ENCODE measurements around the gene KMT2B.

KMT2B gene

DNA sequence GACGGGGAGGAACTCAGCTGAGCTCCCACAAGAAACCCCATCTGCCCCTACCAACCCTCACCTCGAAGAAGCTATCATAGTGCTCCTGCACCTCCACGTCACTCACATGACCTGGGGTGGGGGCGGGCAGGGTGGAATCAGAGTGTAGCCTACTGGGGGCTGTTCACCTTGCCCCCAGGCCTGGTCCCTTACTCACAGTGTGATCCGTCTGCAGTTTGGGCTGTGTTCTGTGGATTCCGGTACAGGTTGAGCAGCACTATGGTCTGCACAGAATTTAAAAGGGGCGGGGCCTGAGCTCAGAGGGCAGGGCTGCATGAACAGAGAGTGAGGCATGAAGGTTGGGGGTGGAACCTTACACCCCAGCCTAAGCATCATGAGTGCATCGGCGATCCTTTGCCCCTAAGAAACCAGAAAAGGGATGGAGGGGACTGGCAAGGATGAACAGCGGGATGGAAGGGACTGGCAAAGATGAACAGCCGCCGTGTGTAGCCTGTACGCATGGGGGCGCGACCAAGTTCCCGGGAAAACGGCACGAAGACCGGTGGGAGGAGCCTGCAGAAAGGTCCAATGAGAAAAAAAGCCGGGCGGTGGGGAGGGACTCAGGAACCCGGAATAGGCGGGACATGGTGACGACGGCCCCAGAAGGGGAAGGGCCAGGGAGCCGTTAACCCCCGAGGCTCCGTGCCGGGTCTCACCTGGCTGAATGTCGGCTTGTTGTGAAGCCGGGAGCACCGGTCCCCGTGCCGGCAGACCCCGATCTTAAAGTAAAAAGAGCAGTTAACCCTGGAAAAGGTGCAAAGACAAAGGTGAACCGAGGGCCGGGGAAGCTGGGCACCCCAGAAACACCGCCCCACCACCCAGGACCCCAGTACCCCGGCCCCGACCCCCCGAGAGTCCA, 26.9 kb downstream of the KMT2B start:
- ChIA-PET CTCF (interaction anchor here (0.5 to 4.9 kb wide), 15 partner anchors 8 to 234 kb away, joined by 3 to 37 read pairs (median 4); partner anchors contain the start of gene COX6B1), POLR2A (interaction anchor here (0.6 to 2.9 kb wide), 33 partner anchors 7 to 317 kb away, joined by 3 to 34 read pairs (median 5); partner anchors contain the start of genes ALKBH6, APLP1, COX6B1 and HAUS5)
- no peaks in the 10 kb centered on the region; the same call in none of the 2 replicates for H3K9me3 ChIP-seq (ENCODE audit: control insufficient read depth, insufficient read depth, low read depth, low read length)
- H3K4me3 ChIP-seq (ENCODE audit: low read depth, low read length) = peak overlapping the region; percentile 65
- peaks cover 13 to 38% of the 10 kb centered on the region in 2 experiments for H3K36me3 ChIP-seq (ENCODE audit: control insufficient read depth in 2 of 2, insufficient read depth in 1 of 2, low read length in 2 of 2)
- peaks cover 40% of the 10 kb centered on the region for H3K4me1 ChIP-seq (ENCODE audit: control insufficient read depth, insufficient read depth, low read length)
- H3K27ac ChIP-seq (ENCODE audit: extremely low read depth, low read depth, low read length) = peak overlapping the region; percentile 95
- TF ChIP-seq, protein P1, sequence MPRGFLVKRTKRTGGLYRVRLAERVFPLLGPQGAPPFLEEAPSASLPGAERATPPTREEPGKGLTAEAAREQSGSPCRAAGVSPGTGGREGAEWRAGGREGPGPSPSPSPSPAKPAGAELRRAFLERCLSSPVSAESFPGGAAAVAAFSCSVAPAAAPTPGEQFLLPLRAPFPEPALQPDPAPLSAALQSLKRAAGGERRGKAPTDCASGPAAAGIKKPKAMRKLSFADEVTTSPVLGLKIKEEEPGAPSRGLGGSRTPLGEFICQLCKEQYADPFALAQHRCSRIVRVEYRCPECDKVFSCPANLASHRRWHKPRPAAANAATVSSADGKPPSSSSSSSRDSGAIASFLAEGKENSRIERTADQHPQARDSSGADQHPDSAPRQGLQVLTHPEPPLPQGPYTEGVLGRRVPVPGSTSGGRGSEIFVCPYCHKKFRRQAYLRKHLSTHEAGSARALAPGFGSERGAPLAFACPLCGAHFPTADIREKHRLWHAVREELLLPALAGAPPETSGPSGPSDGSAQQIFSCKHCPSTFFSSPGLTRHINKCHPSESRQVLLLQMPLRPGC (tag by site-specific recombination; IDR thresholded peaks at IDR 0.05) = 0 out of 2 replicates have a peak, but pooled peaks have one; percentile 65
- TF ChIP-seq ZNF548 (tag by site-specific recombination; IDR thresholded peaks at IDR 0.05) (no peak), ZBTB48 (tag by site-specific recombination; IDR thresholded peaks at IDR 0.05) (peak; percentile 92), ZNF768 (tag by site-specific recombination; IDR thresholded peaks at IDR 0.05) (no peak; the same call in 1 of the 2 replicates), ZNF510 (tag by site-specific recombination; IDR thresholded peaks at IDR 0.05; ENCODE audit: insufficient replicate concordance) (no peak), ZNF146 (tag by site-specific recombination; IDR thresholded peaks at IDR 0.05) (peak; percentile 32; the same call in 1 of the 2 replicates), ZNF133 (tag by site-specific recombination; IDR thresholded peaks at IDR 0.05) (no peak), ZNF654 (tag by site-specific recombination; IDR thresholded peaks at IDR 0.05; ENCODE audit: low read depth) (no peak), ZNF140 (tag by site-specific recombination; IDR thresholded peaks at IDR 0.05) (no peak), ZNF394 (tag by site-specific recombination; IDR thresholded peaks at IDR 0.05; ENCODE audit: borderline replicate concordance) (peak; percentile 52; the same call in 1 of the 2 replicates), ZNF658 (tag by site-specific recombination; IDR thresholded peaks at IDR 0.05) (no peak), ZNF433 (tag by site-specific recombination; IDR thresholded peaks at IDR 0.05; ENCODE audit: low read depth) (no peak), ZNF555 (tag by site-specific recombination; conservative IDR thresholded peaks at IDR 0.05) (no peak), ZNF837 (tag by site-specific recombination; IDR thresholded peaks at IDR 0.05) (no peak), ZEB2 (tag by site-specific recombination; IDR thresholded peaks at IDR 0.05) (peak; percentile 97), ZNF169 (tag by site-specific recombination; IDR thresholded peaks at IDR 0.05) (no peak)
- TF ChIP-seq, protein P2, sequence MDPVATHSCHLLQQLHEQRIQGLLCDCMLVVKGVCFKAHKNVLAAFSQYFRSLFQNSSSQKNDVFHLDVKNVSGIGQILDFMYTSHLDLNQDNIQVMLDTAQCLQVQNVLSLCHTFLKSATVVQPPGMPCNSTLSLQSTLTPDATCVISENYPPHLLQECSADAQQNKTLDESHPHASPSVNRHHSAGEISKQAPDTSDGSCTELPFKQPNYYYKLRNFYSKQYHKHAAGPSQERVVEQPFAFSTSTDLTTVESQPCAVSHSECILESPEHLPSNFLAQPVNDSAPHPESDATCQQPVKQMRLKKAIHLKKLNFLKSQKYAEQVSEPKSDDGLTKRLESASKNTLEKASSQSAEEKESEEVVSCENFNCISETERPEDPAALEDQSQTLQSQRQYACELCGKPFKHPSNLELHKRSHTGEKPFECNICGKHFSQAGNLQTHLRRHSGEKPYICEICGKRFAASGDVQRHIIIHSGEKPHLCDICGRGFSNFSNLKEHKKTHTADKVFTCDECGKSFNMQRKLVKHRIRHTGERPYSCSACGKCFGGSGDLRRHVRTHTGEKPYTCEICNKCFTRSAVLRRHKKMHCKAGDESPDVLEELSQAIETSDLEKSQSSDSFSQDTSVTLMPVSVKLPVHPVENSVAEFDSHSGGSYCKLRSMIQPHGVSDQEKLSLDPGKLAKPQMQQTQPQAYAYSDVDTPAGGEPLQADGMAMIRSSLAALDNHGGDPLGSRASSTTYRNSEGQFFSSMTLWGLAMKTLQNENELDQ (tag by site-specific recombination; IDR thresholded peaks at IDR 0.05; ENCODE audit: low read depth) = no peak
- TF ChIP-seq, protein P3, sequence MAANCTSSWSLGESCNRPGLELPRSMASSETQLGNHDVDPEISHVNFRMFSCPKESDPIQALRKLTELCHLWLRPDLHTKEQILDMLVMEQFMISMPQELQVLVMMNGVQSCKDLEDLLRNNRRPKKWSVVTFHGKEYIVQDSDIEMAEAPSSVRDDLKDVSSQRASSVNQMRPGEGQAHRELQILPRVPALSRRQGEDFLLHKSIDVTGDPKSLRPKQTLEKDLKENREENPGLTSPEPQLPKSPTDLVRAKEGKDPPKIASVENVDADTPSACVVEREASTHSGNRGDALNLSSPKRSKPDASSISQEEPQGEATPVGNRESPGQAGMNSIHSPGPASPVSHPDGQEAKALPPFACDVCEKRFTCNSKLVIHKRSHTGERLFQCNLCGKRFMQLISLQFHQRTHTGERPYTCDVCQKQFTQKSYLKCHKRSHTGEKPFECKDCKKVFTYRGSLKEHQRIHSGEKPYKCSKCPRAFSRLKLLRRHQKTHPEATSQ (tag by site-specific recombination; IDR thresholded peaks at IDR 0.05) = peak; percentile 24; the same call in 1 of the 2 replicates
- TF ChIP-seq, protein P4, sequence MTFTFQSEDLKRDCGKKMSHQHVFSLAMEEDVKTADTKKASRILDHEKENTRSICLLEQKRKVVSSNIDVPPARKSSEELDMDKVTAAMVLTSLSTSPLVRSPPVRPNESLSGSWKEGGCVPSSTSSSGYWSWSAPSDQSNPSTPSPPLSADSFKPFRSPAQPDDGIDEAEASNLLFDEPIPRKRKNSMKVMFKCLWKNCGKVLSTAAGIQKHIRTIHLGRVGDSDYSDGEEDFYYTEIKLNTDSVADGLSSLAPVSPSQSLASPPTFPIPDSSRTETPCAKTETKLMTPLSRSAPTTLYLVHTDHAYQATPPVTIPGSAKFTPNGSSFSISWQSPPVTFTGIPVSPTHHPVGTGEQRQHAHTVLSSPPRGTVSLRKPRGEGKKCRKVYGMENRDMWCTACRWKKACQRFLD (tag by site-specific recombination; IDR thresholded peaks at IDR 0.05) = peak; percentile 83; the same call in 1 of the 2 replicates
- TF ChIP-seq, protein P5, sequence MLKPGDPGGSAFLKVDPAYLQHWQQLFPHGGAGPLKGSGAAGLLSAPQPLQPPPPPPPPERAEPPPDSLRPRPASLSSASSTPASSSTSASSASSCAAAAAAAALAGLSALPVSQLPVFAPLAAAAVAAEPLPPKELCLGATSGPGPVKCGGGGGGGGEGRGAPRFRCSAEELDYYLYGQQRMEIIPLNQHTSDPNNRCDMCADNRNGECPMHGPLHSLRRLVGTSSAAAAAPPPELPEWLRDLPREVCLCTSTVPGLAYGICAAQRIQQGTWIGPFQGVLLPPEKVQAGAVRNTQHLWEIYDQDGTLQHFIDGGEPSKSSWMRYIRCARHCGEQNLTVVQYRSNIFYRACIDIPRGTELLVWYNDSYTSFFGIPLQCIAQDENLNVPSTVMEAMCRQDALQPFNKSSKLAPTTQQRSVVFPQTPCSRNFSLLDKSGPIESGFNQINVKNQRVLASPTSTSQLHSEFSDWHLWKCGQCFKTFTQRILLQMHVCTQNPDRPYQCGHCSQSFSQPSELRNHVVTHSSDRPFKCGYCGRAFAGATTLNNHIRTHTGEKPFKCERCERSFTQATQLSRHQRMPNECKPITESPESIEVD (tag by site-specific recombination; IDR thresholded peaks at IDR 0.05) = no peak
- TF ChIP-seq, protein P6, sequence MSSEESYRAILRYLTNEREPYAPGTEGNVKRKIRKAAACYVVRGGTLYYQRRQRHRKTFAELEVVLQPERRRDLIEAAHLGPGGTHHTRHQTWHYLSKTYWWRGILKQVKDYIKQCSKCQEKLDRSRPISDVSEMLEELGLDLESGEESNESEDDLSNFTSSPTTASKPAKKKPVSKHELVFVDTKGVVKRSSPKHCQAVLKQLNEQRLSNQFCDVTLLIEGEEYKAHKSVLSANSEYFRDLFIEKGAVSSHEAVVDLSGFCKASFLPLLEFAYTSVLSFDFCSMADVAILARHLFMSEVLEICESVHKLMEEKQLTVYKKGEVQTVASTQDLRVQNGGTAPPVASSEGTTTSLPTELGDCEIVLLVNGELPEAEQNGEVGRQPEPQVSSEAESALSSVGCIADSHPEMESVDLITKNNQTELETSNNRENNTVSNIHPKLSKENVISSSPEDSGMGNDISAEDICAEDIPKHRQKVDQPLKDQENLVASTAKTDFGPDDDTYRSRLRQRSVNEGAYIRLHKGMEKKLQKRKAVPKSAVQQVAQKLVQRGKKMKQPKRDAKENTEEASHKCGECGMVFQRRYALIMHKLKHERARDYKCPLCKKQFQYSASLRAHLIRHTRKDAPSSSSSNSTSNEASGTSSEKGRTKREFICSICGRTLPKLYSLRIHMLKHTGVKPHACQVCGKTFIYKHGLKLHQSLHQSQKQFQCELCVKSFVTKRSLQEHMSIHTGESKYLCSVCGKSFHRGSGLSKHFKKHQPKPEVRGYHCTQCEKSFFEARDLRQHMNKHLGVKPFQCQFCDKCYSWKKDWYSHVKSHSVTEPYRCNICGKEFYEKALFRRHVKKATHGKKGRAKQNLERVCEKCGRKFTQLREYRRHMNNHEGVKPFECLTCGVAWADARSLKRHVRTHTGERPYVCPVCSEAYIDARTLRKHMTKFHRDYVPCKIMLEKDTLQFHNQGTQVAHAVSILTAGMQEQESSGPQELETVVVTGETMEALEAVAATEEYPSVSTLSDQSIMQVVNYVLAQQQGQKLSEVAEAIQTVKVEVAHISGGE (tag by site-specific recombination; conservative IDR thresholded peaks at IDR 0.05; ENCODE audit: low read depth) = peak; percentile 74
- TF ChIP-seq, protein P7, sequence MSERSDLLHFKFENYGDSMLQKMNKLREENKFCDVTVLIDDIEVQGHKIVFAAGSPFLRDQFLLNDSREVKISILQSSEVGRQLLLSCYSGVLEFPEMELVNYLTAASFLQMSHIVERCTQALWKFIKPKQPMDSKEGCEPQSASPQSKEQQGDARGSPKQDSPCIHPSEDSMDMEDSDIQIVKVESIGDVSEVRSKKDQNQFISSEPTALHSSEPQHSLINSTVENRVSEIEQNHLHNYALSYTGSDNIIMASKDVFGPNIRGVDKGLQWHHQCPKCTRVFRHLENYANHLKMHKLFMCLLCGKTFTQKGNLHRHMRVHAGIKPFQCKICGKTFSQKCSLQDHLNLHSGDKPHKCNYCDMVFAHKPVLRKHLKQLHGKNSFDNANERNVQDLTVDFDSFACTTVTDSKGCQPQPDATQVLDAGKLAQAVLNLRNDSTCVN (tag by site-specific recombination; optimal IDR thresholded peaks at IDR 0.05) = no peak
